ENCODE measurements around the gene COG8. TPM values are rescaled to one million over a fixed set of nuclear protein-coding genes. Genes with fewer than 3 reads are reported as not detected.

COG8 gene
- total and polyA plus RNA-seq, 2 of the 8 experiments (the other 6 are each of a cell fraction or from before 2014, with no cell fraction given) = 49.1 to 55.6 TPM

GRCh38 chr16:69286941-69287713 is 52.2 kb downstream of the COG8 start:
- no peak overlapping the region for H2BK15ac ChIP-seq (ENCODE audit: low read length)
- no peak overlapping the region for H3K18ac ChIP-seq (ENCODE audit: extremely low read depth, low read length)
- no peaks in the 10 kb centered on the region for H3K27me3 ChIP-seq (replicated peaks in 1 of 4; ENCODE audit: control insufficient read depth in 3 of 4, extremely low read depth in 1 of 4, insufficient read depth in 3 of 4, low read length in 3 of 4)
- no peaks in the 10 kb centered on the region for H3K23me2 ChIP-seq (ENCODE audit: low read depth, low read length)
- H3K4ac ChIP-seq (replicated peaks; ENCODE audit: insufficient read length, low read depth, low read length) = no peak overlapping the region
- H3K4me2 ChIP-seq (ENCODE audit: insufficient read depth in 1 of 2, low read depth in 2 of 2, low read length in 2 of 2) = no peak overlapping the region
- H2BK20ac ChIP-seq (ENCODE audit: low read length) = no peak overlapping the region
- no peak overlapping the region for H2AK5ac ChIP-seq (ENCODE audit: low read depth, low read length)
- no peak overlapping the region for H3K14ac ChIP-seq (ENCODE audit: insufficient read length)
- no peak for DNase-seq (ENCODE audit: low read depth in 1 of 2, low spot score in 2 of 2)
- no peak overlapping the region for H3K56ac ChIP-seq (replicated peaks; ENCODE audit: insufficient read length, low read depth, low read length)
- H3K79me2 ChIP-seq (ENCODE audit: control insufficient read depth in 1 of 2, insufficient read depth in 2 of 2, low read length in 2 of 2) = no peaks in the 10 kb centered on the region
- H3K36me3 ChIP-seq (ENCODE audit: control insufficient read depth in 2 of 4, insufficient read depth in 4 of 4, low read length in 3 of 4) = peaks cover 0 to 3% (median 1%) of the 10 kb centered on the region in 4 experiments; a peak in 2 of 8 replicates
- ChIA-PET CTCF (ENCODE audit: partially characterized antibody) (interaction anchor here (0.7 to 6.4 kb wide), 18 partner anchors 9 to 441 kb away, joined by 3 to 65 read pairs (median 4); no protein-coding TSS in a partner anchor), POLR2A (ENCODE audit: partially characterized antibody) (no interaction called here)
- no peak overlapping the region for H4K5ac ChIP-seq (ENCODE audit: insufficient read length, low read depth, low read length)
- H3K9me3 ChIP-seq (ENCODE audit: insufficient read depth in 2 of 2, low read depth in 1 of 2, low read length in 1 of 2) = no peaks in the 10 kb centered on the region
- no peaks in the 10 kb centered on the region for H3K79me1 ChIP-seq (ENCODE audit: low read depth, low read length)
- TF ChIP-seq RFX5 (IDR thresholded peaks at IDR 0.05; ENCODE audit: borderline replicate concordance, low read depth, low read length) = no peak
- TF ChIP-seq SRF (IDR thresholded peaks at IDR 0.05; ENCODE audit: low read depth, low read length) = no peak
- TF ChIP-seq JUN (IDR thresholded peaks at IDR 0.05; ENCODE audit: low read depth, low read length) = no peak
- no peak for TF ChIP-seq BCL11A (IDR thresholded peaks at IDR 0.05; ENCODE audit: low read depth in 2 of 2, low read length in 2 of 2)
- TF ChIP-seq, protein P1, sequence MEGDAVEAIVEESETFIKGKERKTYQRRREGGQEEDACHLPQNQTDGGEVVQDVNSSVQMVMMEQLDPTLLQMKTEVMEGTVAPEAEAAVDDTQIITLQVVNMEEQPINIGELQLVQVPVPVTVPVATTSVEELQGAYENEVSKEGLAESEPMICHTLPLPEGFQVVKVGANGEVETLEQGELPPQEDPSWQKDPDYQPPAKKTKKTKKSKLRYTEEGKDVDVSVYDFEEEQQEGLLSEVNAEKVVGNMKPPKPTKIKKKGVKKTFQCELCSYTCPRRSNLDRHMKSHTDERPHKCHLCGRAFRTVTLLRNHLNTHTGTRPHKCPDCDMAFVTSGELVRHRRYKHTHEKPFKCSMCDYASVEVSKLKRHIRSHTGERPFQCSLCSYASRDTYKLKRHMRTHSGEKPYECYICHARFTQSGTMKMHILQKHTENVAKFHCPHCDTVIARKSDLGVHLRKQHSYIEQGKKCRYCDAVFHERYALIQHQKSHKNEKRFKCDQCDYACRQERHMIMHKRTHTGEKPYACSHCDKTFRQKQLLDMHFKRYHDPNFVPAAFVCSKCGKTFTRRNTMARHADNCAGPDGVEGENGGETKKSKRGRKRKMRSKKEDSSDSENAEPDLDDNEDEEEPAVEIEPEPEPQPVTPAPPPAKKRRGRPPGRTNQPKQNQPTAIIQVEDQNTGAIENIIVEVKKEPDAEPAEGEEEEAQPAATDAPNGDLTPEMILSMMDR (IDR thresholded peaks at IDR 0.05; ENCODE audit: control extremely low read depth in 1 of 3, insufficient read depth in 1 of 3, low read depth in 1 of 3, low read length in 3 of 3) = peak in 2 of 3 experiments; percentile 10 to 25; a peak in 2 of 4 replicates
- no peak for TF ChIP-seq SUZ12 (IDR thresholded peaks at IDR 0.05; ENCODE audit: low read length)
- H4K20me1 ChIP-seq (replicated peaks in 1 of 2; ENCODE audit: control insufficient read depth in 1 of 2, insufficient read depth in 2 of 2, low read length in 2 of 2) = no peaks in the 10 kb centered on the region
- 82% methylated on average over 13 of the region's 13 CpGs; no CpG with 5 or more reads in 1 of the 2 experiments for WGBS, 2 experiments (ENCODE audit: extremely low coverage in 1 of 2, insufficient coverage in 1 of 2, insufficient read length in 1 of 2, insufficient replicate concordance in 2 of 2, low coverage in 1 of 2, low lambda C conversion rate in 2 of 2, missing lambda C conversion rate in 1 of 2)
- H3K23ac ChIP-seq (ENCODE audit: insufficient read length) = no peak overlapping the region
- H2AFZ ChIP-seq (ENCODE audit: low read length) = no peak overlapping the region
- no peak overlapping the region for H2BK5ac ChIP-seq (ENCODE audit: low read depth, low read length)
- H3K4me1 ChIP-seq (replicated peaks in 1 of 4; ENCODE audit: control insufficient read depth in 3 of 4, insufficient read depth in 4 of 4, low read length in 3 of 4) = no peaks in the 10 kb centered on the region
- no peak overlapping the region for H4K91ac ChIP-seq (replicated peaks; ENCODE audit: insufficient read length, low read length)
- no peak overlapping the region for H3K9ac ChIP-seq (replicated peaks in 1 of 4; ENCODE audit: extremely low read depth in 1 of 4, low read depth in 3 of 4, low read length in 3 of 4)
- no peak overlapping the region for H3K4me3 ChIP-seq (ENCODE audit: extremely low read depth in 1 of 4, insufficient read depth in 2 of 4, low read depth in 3 of 4, low read length in 4 of 4)
- H4K8ac ChIP-seq (ENCODE audit: extremely low read depth, insufficient read depth, low read length) = no peak overlapping the region
- H2BK120ac ChIP-seq (replicated peaks; ENCODE audit: low read depth, low read length) = no peak overlapping the region
- H2BK12ac ChIP-seq (ENCODE audit: low read depth, low read length) = no peak overlapping the region
- FAIRE-seq = no peak
- H3K27ac ChIP-seq (ENCODE audit: low read depth, low read length) = no peak overlapping the region
